ENCODE measurements around the gene NWD2.

DNA sequence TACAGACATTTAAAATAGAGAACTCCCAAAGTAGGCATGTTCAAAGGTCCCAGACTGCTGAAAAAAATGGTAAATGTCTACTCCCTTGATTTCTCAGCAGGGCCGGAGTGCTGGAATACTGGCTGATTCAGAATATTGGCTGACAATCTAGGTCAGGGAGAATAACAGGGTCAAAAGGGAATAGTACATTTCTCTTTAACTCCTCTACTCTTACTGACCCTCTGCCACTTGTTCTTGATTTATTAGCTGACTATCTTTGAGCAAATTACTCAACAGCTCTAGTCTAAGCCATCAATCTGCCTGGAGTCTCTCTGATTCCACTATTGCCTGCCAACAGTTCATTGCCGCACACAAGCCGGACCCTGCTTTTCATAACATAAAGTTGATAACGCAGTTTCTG is 19.7 kb upstream of the NWD2 start:
- TF ChIP-seq MYC (IDR thresholded peaks at IDR 0.05; ENCODE audit: borderline replicate concordance, low read length), result no peak
- no peak for TF ChIP-seq CTCF (IDR thresholded peaks at IDR 0.05)
- no peak for TF ChIP-seq CEBPB (IDR thresholded peaks at IDR 0.05)
- no peak for TF ChIP-seq POLR2A (IDR thresholded peaks at IDR 0.05; ENCODE audit: low read length)
- TF ChIP-seq EHMT2 (IDR thresholded peaks at IDR 0.05; ENCODE audit: low read depth), result no peak
- TF ChIP-seq PHF8 (IDR thresholded peaks at IDR 0.05; ENCODE audit: borderline replicate concordance, low read depth), result no peak
- no peak for TF ChIP-seq EP300 (IDR thresholded peaks at IDR 0.05)
- TF ChIP-seq, protein P1, sequence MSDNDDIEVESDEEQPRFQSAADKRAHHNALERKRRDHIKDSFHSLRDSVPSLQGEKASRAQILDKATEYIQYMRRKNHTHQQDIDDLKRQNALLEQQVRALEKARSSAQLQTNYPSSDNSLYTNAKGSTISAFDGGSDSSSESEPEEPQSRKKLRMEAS (IDR thresholded peaks at IDR 0.05), result no peak
- no peak for TF ChIP-seq ZSCAN20 (CRISPR knock-in tag; IDR thresholded peaks at IDR 0.05)
- no peak for TF ChIP-seq POLR2AphosphoS2 (conservative IDR thresholded peaks at IDR 0.05; ENCODE audit: low read length)
- no peak for TF ChIP-seq USF2 (IDR thresholded peaks at IDR 0.05)
- no peak for TF ChIP-seq RAD21 (conservative IDR thresholded peaks at IDR 0.05 in 1 of 2, IDR thresholded peaks at IDR 0.05 in 1 of 2)

All from A549 (cell line).